Endothelial cell of umbilical vein (primary cell): ENCODE data around the gene ACSS1. TPM values are rescaled to one million over a fixed set of nuclear protein-coding genes. Genes with fewer than 3 reads are reported as not detected.

ENCODE experiments used
- BruUV-seq: library from RNA; stranded (reverse); fragments of 400-500 nt; replicated peaks from 2 replicates; lab custom pipeline; 2021; lab: Mats Ljungman, UMichigan
- CTCF ChIA-PET: fragments of 300-600, 350-600 bp; sonication (Branson Sonifier 250); formaldehyde crosslinking; loops from one replicate; lab custom pipeline; 2021; ENCODE audit warnings: antibody characterized with exemption, inconsistent platforms; lab: Charles Lee
- POLR2A ChIA-PET: fragments of 300-600, 350-600 bp; sonication (Branson Sonifier 250); formaldehyde crosslinking; loops from one replicate; lab custom pipeline; 2021; ENCODE audit warnings: antibody characterized with exemption, inconsistent platforms; lab: Charles Lee
- DNase-seq: peaks from one replicate; pipeline ENCODE4 v3.0.0-alpha.2; 2011; ENCODE audit warnings: low read depth, low spot score
- FAIRE-seq: peaks from 2 replicates; lab custom pipeline; 2011; peaks lifted over from hg19 to GRCh38; lab: Jason Lieb, UNC
- H2AFZ ChIP-seq: 2 replicates; pipeline ENCODE4 v1.6.0; 2012; ENCODE audit warnings: low read depth, low read length, control low read depth, inconsistent platforms
- H3K27ac ChIP-seq: 2 replicates; pipeline ENCODE4 v1.5.1; 2011; ENCODE audit warnings: low read depth, mild to moderate bottlenecking, control low read depth, low read length, moderate library complexity; ENCODE audit not compliant: insufficient read depth
- H3K27me3 ChIP-seq, 2 experiments: 2 replicates each; pipeline versions ENCODE4 v1.6.0 to v1.6.1; 2011; ENCODE audit warnings: low read length in 2 of 2, mixed read lengths in 1 of 2; ENCODE audit not compliant: control insufficient read depth in 2 of 2, insufficient read depth in 2 of 2
- H3K36me3 ChIP-seq, 2 experiments: 2 replicates in 1 of 2; 3 replicates in 1 of 2; pipeline ENCODE4 v1.5.1; 2011; ENCODE audit warnings: low read length in 2 of 2, mild to moderate bottlenecking in 1 of 2, moderate library complexity in 1 of 2; ENCODE audit not compliant: control insufficient read depth in 2 of 2, insufficient read depth in 2 of 2; ENCODE audit errors: extremely low read depth in 1 of 2
- H3K4me1 ChIP-seq: 3 replicates; pipeline ENCODE4 v1.5.1; 2011; ENCODE audit warnings: mild to moderate bottlenecking, low read length; ENCODE audit not compliant: control insufficient read depth, insufficient read depth; ENCODE audit errors: extremely low read depth
- H3K4me2 ChIP-seq: 2 replicates; pipeline ENCODE4 v1.6.1; 2011; ENCODE audit warnings: low read length, control low read depth, mixed read lengths; ENCODE audit not compliant: insufficient read depth
- H3K4me3 ChIP-seq, 3 experiments: fragments of 200-600 bp in 1 of 3; sonication (generic), shearing (Covaris generic) in 1 of 3; replicated peaks in 1 of 3; 2 replicates each; pipeline ENCODE4 v1.5.1; 2011 to 2016; ENCODE audit warnings: control low read depth in 3 of 3, low read length in 3 of 3, mild to moderate bottlenecking in 2 of 3, inconsistent platforms in 1 of 3, low read depth in 1 of 3, moderate library complexity in 1 of 3; ENCODE audit not compliant: insufficient read depth in 1 of 3
- H3K79me2 ChIP-seq: 2 replicates; pipeline ENCODE4 v1.6.0; 2012; ENCODE audit warnings: low read length, inconsistent platforms; ENCODE audit not compliant: control insufficient read depth, insufficient read depth
- H3K9ac ChIP-seq: replicated peaks from 2 replicates; pipeline ENCODE3; 2011; ENCODE audit warnings: low read length, control low read depth; ENCODE audit not compliant: insufficient read depth; ENCODE audit errors: extremely low read depth
- H3K9me1 ChIP-seq: replicated peaks from 3 replicates; pipeline ENCODE4 v1.6.0; 2011; ENCODE audit warnings: mild to moderate bottlenecking, low read length; ENCODE audit not compliant: control insufficient read depth, insufficient read depth; ENCODE audit errors: extremely low read depth
- H3K9me3 ChIP-seq: replicated peaks from 2 replicates; pipeline ENCODE4 v1.5.1; 2012; ENCODE audit warnings: low read length, inconsistent platforms; ENCODE audit not compliant: control insufficient read depth, insufficient read depth
- H4K20me1 ChIP-seq: replicated peaks from 2 replicates; pipeline ENCODE3; 2011; ENCODE audit warnings: mild to moderate bottlenecking, low read length; ENCODE audit not compliant: control insufficient read depth, insufficient read depth; ENCODE audit errors: extremely low read depth
- FOS ChIP-seq: IDR thresholded peaks from 2 replicates; pipeline ENCODE4 v1.6.1; 2011; ENCODE audit warnings: mild to moderate bottlenecking, low read length, moderate library complexity, borderline replicate concordance; ENCODE audit not compliant: insufficient read depth
- MAX ChIP-seq: IDR thresholded peaks from 2 replicates; pipeline ENCODE4 v1.6.1; 2011; ENCODE audit not compliant: insufficient read depth, insufficient read length
- MYC ChIP-seq: IDR thresholded peaks from one replicate; pipeline ENCODE4 v1.6.1; 2011; ENCODE audit warnings: mild to moderate bottlenecking, low read depth, low read length
- POLR2A ChIP-seq: IDR thresholded peaks from 2 replicates; pipeline ENCODE4 v1.6.1; 2012; ENCODE audit warnings: low read depth, mild to moderate bottlenecking, control low read depth, low read length
- POLR2AphosphoS5 ChIP-seq: IDR thresholded peaks from 2 replicates; pipeline ENCODE4 v1.6.1; 2012; ENCODE audit warnings: low read depth, mild to moderate bottlenecking, control low read depth, low read length, moderate library complexity; ENCODE audit not compliant: insufficient read depth
- dilution Hi-C: fragments of 300-500 bp; cut with MboI; formaldehyde crosslinking; loops from one replicate; pipeline ENCODE4 v1.15.0; 2019; ENCODE audit warnings: low sequenced_read_pairs; ENCODE audit not compliant: extremely low pct_ligation_motif_present
- intact Hi-C: fragments of 100-400 bp; cut with micrococcal nuclease; formaldehyde crosslinking; loops from one replicate; pipeline ENCODE4 v1.10.0; 2022
- polyA plus RNA-seq, 4 experiments: library from polyadenylated mRNA; depleted of rRNA in 3 of 4; stranded (reverse) in 3 of 4; unstranded in 1 of 4; fragments of >200 nt; gene quantifications; 2 replicates each; pipeline versions ENCODE4 v1.2.1 to v1.2.3, GENCODE V29; 2011 to 2012; ENCODE audit warnings: missing spikeins in 1 of 4
- total RNA-seq: library from RNA; stranded (reverse); gene quantifications from 2 replicates; pipeline ENCODE4 v1.2.3, GENCODE V29; 2021

The ACSS1 gene
- total and polyA plus RNA-seq, 2 donors (not counting 3 experiments of a cell fraction or from before 2014, with no cell fraction given): 6.2 to 17.9 TPM

DNA sequence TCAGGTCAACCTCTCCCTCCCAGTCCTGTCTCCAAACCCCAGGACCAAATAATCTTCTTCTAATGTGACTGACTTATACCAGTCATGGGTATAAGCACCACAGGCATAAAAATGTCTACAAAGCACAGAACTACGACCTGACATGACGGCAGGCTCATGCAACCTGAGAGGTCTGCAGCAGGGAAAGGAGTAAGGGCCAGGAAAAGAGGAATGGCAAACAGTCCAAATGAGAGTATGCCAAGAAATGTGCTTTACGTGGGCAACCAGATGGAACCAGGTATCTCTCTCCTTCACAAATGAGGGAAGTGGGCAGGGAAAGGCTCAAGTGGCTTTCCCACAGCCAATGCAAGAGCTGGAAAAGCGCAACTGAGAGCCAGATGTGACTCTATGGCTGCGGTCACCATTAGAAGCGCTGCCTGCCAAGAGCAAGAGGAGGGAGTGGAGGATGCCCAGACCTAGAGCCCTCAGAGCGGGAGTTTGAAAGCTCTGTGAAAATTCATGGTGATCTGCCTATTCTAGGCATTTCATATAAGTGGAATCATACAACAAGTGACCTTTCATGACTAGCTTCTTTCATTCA, 71.4 kb downstream of the ACSS1 start:
- no peaks in the 10 kb centered on the region for H3K27me3 ChIP-seq
- intact Hi-C loops (no loop called here), dilution Hi-C loops (no loop called here)
- H3K79me2 ChIP-seq: peaks cover 40% of the 10 kb centered on the region
- H3K9me1 ChIP-seq: no peaks in the 10 kb centered on the region
- peaks cover 0 to 2% of the 10 kb centered on the region in 2 experiments for H3K36me3 ChIP-seq
- BruUV-seq: no TSS peak
- H2AFZ ChIP-seq: no peak overlapping the region
- H3K4me3 ChIP-seq: no peak overlapping the region
- peaks cover 5% of the 10 kb centered on the region for H3K4me1 ChIP-seq
- POLR2A ChIA-PET: no interaction called here
- peak; percentile 48 for FAIRE-seq
- TF ChIP-seq MAX (no peak), POLR2A (no peak), POLR2AphosphoS5 (no peak)
- H3K27ac ChIP-seq: no peak overlapping the region
- no peak for DNase-seq
- no peaks in the 10 kb centered on the region for H3K9me3 ChIP-seq
- H3K9ac ChIP-seq: no peak overlapping the region
- CTCF ChIA-PET: no interaction called here
- H4K20me1 ChIP-seq: no peaks in the 10 kb centered on the region
- H3K4me2 ChIP-seq: no peak overlapping the region

GRCh38 chr20:24985802-24986201, 72.1 kb downstream of the ACSS1 start:
- peaks cover 33% of the 10 kb centered on the region for H3K79me2 ChIP-seq
- FAIRE-seq: no peak
- H3K4me3 ChIP-seq: no peak overlapping the region
- ChIA-PET CTCF (no interaction called here), POLR2A (no interaction called here)
- no peak overlapping the region for H3K9ac ChIP-seq
- dilution Hi-C loops: no loop called here
- no peak overlapping the region for H2AFZ ChIP-seq
- no peaks in the 10 kb centered on the region for H3K27me3 ChIP-seq
- intact Hi-C loops: no loop called here
- H3K9me3 ChIP-seq: no peaks in the 10 kb centered on the region
- no peaks in the 10 kb centered on the region for H4K20me1 ChIP-seq
- TF ChIP-seq FOS (no peak), POLR2AphosphoS5 (no peak), POLR2A (no peak), MYC (no peak), MAX (no peak)
- no TSS peak for BruUV-seq
- no peak for DNase-seq
- H3K9me1 ChIP-seq: no peaks in the 10 kb centered on the region
- no peak overlapping the region for H3K4me2 ChIP-seq
- no peaks in the 10 kb centered on the region for H3K4me1 ChIP-seq
- H3K36me3 ChIP-seq: peaks cover 1 to 2% of the 10 kb centered on the region in 2 experiments
- H3K27ac ChIP-seq: no peak overlapping the region
